GM21360 (cell line): Measurements from ENCODE around the gene ZNF474.
"Not testable (repeated sequence)": the region's sequence is repeated elsewhere in the genome, so short reads cannot be mapped to it uniquely, and the experiment has no call there.

Experiments
- ATAC-seq: cut with Tn5 transposase; IDR thresholded peaks from one replicate; pipeline ENCODE4 v1.9.1; 2021; ENCODE audit warnings: mild to moderate bottlenecking, moderate library complexity; ENCODE audit not compliant: unreplicated experiment

The ZNF474 gene

DNA sequence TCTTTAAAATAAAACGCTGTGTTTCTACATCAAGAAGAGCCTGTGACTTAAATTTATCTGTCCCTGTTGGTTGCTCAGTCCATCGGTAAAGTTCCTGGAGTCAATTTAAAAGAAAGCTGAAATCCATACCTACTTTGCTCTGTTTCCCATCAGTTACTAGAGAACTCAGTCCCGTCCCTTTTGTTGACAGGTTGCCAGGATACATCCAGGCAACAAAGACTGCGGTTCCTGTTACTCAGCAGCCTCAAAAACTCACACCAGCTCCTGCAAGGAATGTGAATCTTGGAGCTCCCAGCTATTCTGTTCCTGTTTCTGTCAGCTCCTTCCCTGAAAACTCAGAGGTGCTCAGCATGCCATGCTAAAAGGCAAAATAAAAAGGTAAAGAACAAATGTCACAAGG is at the start of gene ZNF474:
TSS of gene ZNF474 (plus strand) at position 241 of the 400 bp plus-strand sequence. CDS start 22,445 bp downstream, outside the sequence.
- ATAC-seq: no peak

DNA sequence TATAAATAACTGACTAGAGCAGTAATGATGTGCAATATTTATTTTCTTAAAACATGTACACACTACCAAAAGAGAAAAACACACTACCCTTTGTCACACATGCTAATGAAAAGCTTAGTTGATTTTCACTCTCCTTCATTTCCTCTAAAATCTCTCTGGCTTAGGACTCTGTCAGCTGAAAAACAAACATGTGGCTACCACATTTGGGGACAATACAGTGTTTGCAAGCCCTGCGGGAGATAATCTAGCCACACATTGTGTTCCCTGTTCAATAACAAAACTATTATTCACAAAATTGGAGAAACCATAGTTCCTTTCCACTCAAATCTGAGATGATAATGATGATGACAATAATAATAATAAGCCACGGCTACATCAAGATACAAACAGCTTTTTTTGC is 47.8 kb upstream of the ZNF474 start:
- no peak for ATAC-seq

- ATAC-seq: peak; percentile 62
Measured at GRCh38 chr5:122083535-122083934, 45.8 kb upstream of the ZNF474 start.

GRCh38 chr5:122085041-122085440 is 44.3 kb upstream of the ZNF474 start:
- no peak for ATAC-seq

- no peak for ATAC-seq
Measured at GRCh38 chr5:122089096-122090013, 40.0 kb upstream of the ZNF474 start.

DNA sequence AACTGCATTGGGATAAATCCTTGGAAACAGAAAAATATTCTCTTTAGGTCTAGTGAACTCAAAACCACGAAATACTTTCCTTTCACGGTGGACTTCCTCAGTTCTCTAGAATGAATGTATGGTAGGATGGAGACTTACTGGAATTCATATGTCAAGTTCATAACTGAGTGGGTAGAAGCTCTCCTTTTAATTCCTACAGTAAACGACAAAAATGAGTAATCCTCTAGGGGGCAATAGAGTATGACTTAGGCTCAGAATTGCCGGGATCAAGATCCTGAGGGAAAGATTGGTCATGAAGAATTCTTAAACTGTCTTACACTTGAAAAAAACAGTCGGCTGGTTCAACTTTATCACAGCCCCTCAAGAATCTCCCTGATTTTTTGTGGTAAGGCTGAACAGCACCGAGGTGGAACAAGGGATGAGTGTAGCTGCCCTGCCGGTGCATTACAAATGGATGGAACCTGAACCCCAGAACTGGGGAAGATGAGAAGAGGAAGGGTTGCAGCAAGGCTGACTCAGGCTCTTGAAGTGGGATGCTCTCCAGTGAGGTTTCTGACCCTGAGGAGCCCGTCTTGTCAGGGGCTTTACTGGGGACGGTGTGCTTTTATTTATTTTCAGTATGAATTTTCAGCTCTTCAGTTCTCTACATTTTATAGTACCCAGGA is 37.3 kb upstream of the ZNF474 start:
- no peak for ATAC-seq

- no peak for ATAC-seq
Measured at GRCh38 chr5:122093415-122094180, 35.7 kb upstream of the ZNF474 start.

GRCh38 chr5:122094251-122094650 is 35.1 kb upstream of the ZNF474 start:
- ATAC-seq: not testable (repeated sequence)

GRCh38 chr5:122095158-122095557 is 34.2 kb upstream of the ZNF474 start:
- no peak for ATAC-seq

GRCh38 chr5:122097391-122097790 is 32.0 kb upstream of the ZNF474 start:
- no peak for ATAC-seq

- ATAC-seq: no peak
Measured at GRCh38 chr5:122099060-122099790, 30.1 kb upstream of the ZNF474 start.

- ATAC-seq: peak; percentile 85
Measured at GRCh38 chr5:122101636-122102285, 27.6 kb upstream of the ZNF474 start.

- ATAC-seq: no peak
Measured at GRCh38 chr5:122102825-122103224, 26.5 kb upstream of the ZNF474 start.

DNA sequence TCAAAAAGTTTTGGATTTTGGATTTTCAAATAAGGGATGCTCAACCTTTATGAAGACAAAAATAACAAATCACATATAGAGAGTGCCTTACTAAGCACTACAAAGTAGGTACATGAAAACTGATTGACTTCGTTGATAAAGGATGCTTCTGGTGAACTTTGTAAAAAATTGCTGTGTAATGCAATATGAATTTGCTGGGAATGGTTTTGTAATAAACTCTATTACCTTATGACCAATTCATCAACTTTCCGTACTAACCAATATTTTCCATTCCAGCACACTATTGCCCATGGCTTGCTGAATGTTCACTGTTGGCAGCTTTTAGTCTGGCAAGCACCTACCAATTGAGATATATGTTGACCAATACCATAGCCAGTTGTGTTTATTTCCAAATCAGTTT is 23.4 kb upstream of the ZNF474 start:
- no peak for ATAC-seq

- no peak for ATAC-seq
Measured at GRCh38 chr5:122107016-122107415, 22.3 kb upstream of the ZNF474 start.

DNA sequence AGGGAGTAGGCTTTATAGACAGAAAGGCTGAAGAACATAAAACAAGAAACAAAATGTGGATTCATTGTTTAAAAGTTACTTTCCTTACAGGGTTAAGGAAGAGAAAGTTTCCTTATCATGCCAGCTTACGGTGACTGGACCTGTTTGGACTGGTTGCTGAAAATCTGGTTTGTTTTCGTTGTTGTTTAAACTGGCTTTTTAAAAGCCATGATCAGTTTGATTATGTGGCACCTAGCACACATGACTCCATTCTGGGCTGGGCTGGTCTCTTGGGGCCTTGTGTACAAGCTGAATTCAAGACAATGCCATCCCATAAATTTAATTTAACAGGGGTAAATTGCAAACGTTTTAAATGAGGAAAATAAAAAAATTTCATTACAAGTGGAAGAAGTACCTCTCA is 18.4 kb upstream of the ZNF474 start:
- ATAC-seq: no peak

DNA sequence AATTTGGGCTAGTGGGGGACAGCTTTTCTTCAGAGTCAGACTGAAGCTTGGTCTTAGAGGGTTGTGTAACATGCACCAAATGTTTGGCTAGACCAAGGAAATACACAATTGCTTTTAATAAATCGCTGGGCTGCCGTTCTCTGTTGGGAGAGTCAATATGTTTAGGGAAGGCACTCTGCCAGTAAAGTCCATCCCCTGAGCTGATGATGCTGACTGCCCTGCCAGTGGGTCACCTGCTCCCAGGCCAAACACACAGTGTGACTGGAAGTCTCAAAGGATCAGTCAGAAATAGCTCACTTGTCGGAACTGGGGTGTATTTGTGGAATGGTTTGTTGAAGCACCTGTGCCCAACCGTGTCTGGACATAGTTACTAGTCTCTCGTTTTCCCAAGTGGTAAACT is 17.9 kb upstream of the ZNF474 start:
- no peak for ATAC-seq

DNA sequence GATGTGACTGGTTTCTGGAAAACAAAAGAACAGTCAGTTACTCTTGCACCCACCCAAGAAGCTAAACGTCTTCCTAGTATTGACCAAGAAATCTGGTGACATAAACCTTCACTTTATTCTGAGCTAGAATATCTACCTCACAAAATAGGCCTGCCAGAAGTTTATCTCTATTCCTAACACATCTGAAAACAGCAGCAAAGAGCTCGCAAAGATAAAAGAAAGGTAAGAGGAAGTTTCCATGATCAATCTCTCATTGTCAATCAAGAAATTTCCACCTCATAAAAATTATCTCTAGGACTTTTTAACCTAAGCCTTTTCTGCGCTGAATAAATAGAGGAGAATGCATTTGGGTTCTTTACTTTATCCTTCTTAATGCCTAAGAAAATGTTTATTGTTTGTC is 17.3 kb upstream of the ZNF474 start:
- ATAC-seq: no peak

- ATAC-seq: no peak
Measured at GRCh38 chr5:122112733-122113558, 16.4 kb upstream of the ZNF474 start.
